ENCODE results near the gene ABCC3.

The ABCC3 gene

GRCh38 chr17:50588391-50589049 is 46.2 kb upstream of the ABCC3 start:
- DNase-seq (ENCODE audit: low spot score), result no peak
- in situ Hi-C loops (cut with MboI; ENCODE audit: low sequenced_read_pairs, unreplicated experiment), result no loop called here
- TF ChIP-seq CTCF (IDR thresholded peaks at IDR 0.05; ENCODE audit: borderline replicate concordance, control extremely low read depth, extremely low read depth, insufficient read depth, missing control alignments), result no peak

- in situ Hi-C loops (cut with MboI; ENCODE audit: low sequenced_read_pairs, unreplicated experiment), result no loop called here
- TF ChIP-seq CTCF (IDR thresholded peaks at IDR 0.05; ENCODE audit: borderline replicate concordance, control extremely low read depth, extremely low read depth, insufficient read depth, missing control alignments), result no peak
- DNase-seq (ENCODE audit: low spot score), result no peak
Observed at GRCh38 chr17:50589095-50589705, 45.5 kb upstream of the ABCC3 start.

- in situ Hi-C loops (cut with MboI; ENCODE audit: low sequenced_read_pairs, unreplicated experiment), result no loop called here
- TF ChIP-seq CTCF (IDR thresholded peaks at IDR 0.05; ENCODE audit: borderline replicate concordance, control extremely low read depth, extremely low read depth, insufficient read depth, missing control alignments), result no peak
- no peak for DNase-seq (ENCODE audit: low spot score)
Observed at GRCh38 chr17:50590946-50591737, 43.5 kb upstream of the ABCC3 start.

GRCh38 chr17:50593321-50593720 is 41.4 kb upstream of the ABCC3 start:
- in situ Hi-C loops (cut with MboI; ENCODE audit: low sequenced_read_pairs, unreplicated experiment), result no loop called here
- no peak for TF ChIP-seq CTCF (IDR thresholded peaks at IDR 0.05; ENCODE audit: borderline replicate concordance, control extremely low read depth, extremely low read depth, insufficient read depth, missing control alignments)
- no peak for DNase-seq (ENCODE audit: low spot score)

GRCh38 chr17:50594128-50594823 is 40.4 kb upstream of the ABCC3 start:
- no peak for TF ChIP-seq CTCF (IDR thresholded peaks at IDR 0.05; ENCODE audit: borderline replicate concordance, control extremely low read depth, extremely low read depth, insufficient read depth, missing control alignments)
- DNase-seq (ENCODE audit: low spot score), result no peak
- in situ Hi-C loops (cut with MboI; ENCODE audit: low sequenced_read_pairs, unreplicated experiment), result no loop called here

- in situ Hi-C loops (cut with MboI; ENCODE audit: low sequenced_read_pairs, unreplicated experiment), result no loop called here
- DNase-seq (ENCODE audit: low spot score), result no peak
- TF ChIP-seq CTCF (IDR thresholded peaks at IDR 0.05; ENCODE audit: borderline replicate concordance, control extremely low read depth, extremely low read depth, insufficient read depth, missing control alignments), result no peak
Observed at GRCh38 chr17:50594892-50595291, 39.8 kb upstream of the ABCC3 start.
